Stimulated activated CD8-positive, alpha-beta memory T cell treated with anti-CD3 and anti-CD28 coated beads, Interleukin-7, amount 100 ng/mL, for 48 hours (primary cell): ENCODE measurements around the gene PPY.
"Not testable (repeated sequence)": the region's sequence is repeated elsewhere in the genome, so short reads cannot be mapped to it uniquely, and the experiment has no call there.

Experiments used
- DNase-seq, 2 donors: peaks; one replicate each; pipeline ENCODE4 v3.0.0-alpha.2; 2020; ENCODE audit warnings: low read depth in 1 of 2; ENCODE audit errors: extremely low read depth in 1 of 2

PPY gene

GRCh38 chr17:43907425-43907981 is 34.8 kb downstream of the PPY start, which contains the start of gene MPP2:
TSS of gene MPP2 (minus strand) at chr17:43907536. CDS start at chr17:43904460, 3,076 bp downstream.
- no peak for DNase-seq

GRCh38 chr17:43906951-43907424 is 35.3 kb downstream of the PPY start:
- no peak for DNase-seq

GRCh38 chr17:43905985-43906852 is 36.1 kb downstream of the PPY start:
- no peak for DNase-seq

- no peak for DNase-seq
Observed at GRCh38 chr17:43905400-43905984, 36.8 kb downstream of the PPY start.

GRCh38 chr17:43901861-43902589 is 40.3 kb downstream of the PPY start:
- no peak for DNase-seq

GRCh38 chr17:43900858-43901754 is 41.2 kb downstream of the PPY start:
- DNase-seq, result no peak

GRCh38 chr17:43900183-43900857 is 42.0 kb downstream of the PPY start:
- DNase-seq, result peak; percentile 52 to 81

- DNase-seq, result no peak
Observed at GRCh38 chr17:43898446-43898845, 43.8 kb downstream of the PPY start.

- DNase-seq, result no peak
Observed at GRCh38 chr17:43897831-43898230, 44.4 kb downstream of the PPY start.

GRCh38 chr17:43894494-43894893 is 47.8 kb downstream of the PPY start:
- DNase-seq, result not testable (repeated sequence)

GRCh38 chr17:43892647-43892952 is 49.7 kb downstream of the PPY start:
- no peak for DNase-seq

- DNase-seq, result no peak
Observed at GRCh38 chr17:43891851-43892646, 50.2 kb downstream of the PPY start.
